ENCODE data around the gene TUBA3E.
"Not testable (repeated sequence)": the region's sequence is repeated elsewhere in the genome, so short reads cannot be mapped to it uniquely, and the experiment has no call there.

TUBA3E gene

GRCh38 chr2:130190237-130190636, 8.0 kb downstream of the TUBA3E start:
- no peak for DNase-seq

DNA sequence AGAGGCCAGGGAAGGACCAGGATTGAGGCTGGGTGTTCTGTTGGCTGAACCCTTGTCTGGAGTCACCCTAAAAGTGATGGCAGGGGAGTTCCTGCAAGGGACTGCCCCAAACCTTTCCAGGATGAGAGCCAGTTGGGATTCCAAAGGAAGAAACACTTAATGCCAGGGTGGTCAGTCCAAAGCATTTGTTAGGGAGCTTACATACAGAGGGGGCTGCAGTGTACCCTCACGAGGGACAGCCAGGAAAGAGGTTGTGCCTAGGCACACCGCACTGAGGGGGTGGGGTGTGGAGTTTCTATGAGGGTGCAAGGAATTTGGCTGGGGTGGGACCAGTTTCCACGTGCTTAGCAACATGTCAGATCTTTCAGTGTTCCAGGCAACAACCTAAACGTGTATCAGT, 9.3 kb downstream of the TUBA3E start:
- not testable (repeated sequence) for DNase-seq

DNA sequence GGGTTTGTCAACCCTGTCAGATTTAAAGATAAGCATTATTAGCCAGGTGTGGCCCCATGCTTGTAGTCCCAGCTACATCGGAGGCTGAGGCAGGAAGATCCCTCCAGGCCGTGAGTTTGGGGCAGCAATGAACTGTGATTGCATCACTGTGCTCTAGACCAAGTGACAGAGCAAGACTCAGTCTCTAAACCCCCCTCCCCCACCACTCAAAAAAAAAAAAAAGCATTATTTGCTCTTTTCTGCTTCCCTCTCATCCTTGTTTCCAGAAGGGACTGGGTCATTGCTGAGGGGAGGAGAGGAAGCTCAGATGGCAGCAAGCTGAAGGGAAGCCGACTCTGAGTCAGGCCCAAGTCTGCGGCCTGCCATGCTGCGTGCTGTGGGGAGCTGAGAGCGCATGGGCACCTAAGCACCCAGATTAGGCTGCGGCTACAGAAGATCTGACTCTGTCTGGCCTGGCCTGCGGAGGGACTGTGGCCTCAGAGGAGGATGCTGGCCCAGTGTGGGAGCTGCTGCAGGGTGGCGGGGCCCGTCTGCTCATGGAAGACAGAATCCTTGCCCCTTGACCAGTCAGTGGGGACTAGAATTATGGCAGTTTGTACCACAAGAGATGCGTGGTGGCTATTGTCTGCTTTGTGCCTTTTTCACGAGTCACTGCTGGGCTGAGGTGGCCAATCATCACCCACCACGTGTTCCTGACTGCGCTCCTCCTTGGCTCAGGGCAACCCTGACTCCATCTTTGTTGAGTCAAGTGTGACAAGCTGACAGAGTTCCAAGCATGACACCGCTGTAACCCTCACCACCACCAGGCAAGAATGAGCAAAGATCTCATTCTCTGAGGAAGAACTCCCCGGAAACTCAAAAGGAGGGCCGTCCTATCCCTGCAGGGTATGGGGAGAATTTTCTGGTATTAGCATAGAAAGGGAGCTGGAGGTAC, 10.1 kb downstream of the TUBA3E start:
- not testable (repeated sequence) for DNase-seq

- no peak for DNase-seq
Measured at GRCh38 chr2:130187268-130187667, 11.0 kb downstream of the TUBA3E start.

DNA sequence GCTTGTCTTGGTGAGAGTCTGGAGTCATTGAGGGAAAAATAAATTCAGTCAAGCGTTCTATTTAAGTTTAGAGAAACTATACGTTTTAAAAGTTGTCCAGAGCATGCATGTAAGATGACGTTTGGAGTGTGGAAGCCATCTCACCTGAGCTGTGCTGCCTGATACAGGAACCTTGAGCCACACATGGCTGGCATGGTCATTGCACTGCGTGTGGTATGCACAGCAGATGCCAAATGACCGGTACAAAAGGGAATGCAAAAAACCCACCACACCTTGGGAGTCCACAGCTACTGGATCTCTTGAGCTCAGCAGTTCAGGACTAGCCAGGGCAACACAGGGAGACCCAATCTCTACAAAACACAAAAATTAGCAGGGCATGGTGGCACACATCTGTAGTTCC, 11.8 kb downstream of the TUBA3E start:
- no peak for DNase-seq

DNA sequence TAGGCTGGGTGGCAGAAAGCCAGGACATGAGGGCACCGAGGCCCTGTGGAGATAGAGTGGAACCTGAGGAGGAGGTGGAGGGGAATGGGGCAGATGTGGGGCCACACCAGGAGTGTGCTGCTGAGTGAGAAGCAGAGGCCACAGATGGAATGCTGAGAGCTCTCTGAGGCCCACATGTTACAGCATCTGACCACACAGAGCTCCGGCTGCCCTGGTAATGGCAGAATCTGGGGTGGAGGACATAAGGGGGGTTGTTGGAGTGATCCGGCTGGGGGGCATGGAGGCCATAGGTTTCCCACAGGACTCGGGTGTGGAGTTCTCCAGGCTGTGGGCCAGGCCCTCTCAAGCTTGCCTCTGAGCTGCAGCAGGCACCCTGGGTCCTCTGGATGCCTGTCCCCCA, 12.3 kb downstream of the TUBA3E start:
- no peak for DNase-seq

DNA sequence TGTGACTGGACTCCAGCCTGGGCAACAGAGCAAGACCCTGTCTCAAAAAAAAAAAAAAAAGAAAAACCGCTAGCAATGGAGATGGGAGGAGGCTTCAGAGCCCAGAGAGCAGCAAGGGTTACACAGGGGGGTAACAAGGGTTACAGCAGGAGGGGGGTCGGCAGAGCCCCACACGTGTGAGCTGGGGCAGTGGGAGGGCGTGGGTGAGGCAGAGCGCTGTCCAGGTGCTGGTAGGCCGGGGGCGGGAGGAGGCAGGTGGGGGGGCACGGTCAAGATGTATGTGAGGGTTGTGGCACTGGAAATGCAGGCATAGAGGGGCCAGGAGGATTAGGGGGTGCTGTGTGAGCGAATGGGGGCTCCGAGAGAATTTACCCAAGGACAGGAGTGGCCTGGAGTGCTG, 12.8 kb downstream of the TUBA3E start:
- DNase-seq = no peak

- no peak for DNase-seq
Measured at GRCh38 chr2:130183512-130184373, 14.5 kb downstream of the TUBA3E start.

DNA sequence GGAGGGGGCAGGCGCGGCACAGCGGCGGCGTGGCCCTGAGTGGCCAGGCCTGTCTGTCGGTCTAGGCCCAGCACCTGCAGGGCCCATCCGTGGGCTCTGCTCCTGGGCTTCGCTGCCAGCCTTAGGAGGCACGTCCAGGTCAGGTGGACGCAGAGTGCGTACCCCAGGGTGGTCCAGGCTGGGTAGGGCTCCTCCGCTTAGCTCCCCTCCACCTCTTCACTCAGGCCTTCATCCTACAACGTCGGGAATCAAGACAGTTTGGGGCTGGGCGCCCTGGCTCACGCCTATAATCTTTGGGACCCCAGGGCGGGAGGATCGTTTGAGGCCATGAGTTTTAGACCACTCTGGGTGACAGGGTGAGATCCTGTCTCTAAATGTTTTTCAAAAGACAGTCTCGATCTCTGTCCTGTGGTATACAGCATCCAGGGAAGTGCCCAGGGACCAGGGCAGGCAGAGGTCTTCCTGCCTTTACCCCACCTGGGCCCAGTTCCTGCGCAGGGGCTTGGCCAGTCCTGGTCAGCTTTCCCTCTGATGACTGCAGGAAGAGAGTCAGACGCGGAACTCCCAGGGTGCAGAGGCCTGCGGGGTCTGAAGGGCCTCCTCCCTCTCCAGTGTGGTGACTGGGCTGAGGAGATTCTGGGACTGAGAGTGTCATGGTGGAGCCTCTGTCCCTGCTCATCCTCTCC, 15.3 kb downstream of the TUBA3E start:
- not testable (repeated sequence) for DNase-seq

- peak; percentile 93 for DNase-seq
Measured at GRCh38 chr2:130181880-130182682, 16.2 kb downstream of the TUBA3E start, which contains the start of gene MZT2B. MZT2B (plus strand) TSS chr2:130182262; CDS start chr2:130182283, 21 bp downstream.

DNA sequence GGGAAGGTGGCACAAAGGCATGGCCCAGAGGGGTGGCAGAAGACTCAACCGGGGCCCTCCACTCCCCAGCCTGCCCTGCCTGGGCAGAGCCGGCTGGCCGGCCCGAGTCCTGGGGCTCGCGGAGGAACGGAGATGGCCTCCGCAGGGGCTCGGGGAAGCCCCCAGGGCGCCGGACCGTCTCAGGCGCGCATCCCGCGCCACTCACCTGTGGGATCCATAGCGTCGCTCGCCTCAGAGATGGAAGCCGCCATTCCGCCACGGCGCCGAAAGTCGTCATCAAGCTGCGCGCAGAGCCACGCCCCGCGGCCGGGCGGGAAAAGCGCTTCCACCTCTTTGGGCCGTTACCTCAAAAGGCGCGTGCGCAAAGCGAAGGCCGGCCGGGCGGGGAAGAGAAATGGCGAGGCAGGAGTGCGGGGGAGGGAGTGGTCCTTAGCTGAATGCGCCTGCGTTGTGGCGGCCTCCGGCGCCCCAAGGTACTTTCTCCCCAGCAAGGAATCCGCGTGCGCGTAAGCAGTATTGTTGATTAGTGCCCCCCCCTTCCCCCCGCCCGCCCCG, 16.8 kb downstream of the TUBA3E start, which contains the start of gene SMPD4:
SMPD4 (minus strand) TSS at position 278 of the 555 bp plus-strand sequence. CDS start 5,010 bp downstream, outside the sequence.
- peak; percentile 98 for DNase-seq

DNA sequence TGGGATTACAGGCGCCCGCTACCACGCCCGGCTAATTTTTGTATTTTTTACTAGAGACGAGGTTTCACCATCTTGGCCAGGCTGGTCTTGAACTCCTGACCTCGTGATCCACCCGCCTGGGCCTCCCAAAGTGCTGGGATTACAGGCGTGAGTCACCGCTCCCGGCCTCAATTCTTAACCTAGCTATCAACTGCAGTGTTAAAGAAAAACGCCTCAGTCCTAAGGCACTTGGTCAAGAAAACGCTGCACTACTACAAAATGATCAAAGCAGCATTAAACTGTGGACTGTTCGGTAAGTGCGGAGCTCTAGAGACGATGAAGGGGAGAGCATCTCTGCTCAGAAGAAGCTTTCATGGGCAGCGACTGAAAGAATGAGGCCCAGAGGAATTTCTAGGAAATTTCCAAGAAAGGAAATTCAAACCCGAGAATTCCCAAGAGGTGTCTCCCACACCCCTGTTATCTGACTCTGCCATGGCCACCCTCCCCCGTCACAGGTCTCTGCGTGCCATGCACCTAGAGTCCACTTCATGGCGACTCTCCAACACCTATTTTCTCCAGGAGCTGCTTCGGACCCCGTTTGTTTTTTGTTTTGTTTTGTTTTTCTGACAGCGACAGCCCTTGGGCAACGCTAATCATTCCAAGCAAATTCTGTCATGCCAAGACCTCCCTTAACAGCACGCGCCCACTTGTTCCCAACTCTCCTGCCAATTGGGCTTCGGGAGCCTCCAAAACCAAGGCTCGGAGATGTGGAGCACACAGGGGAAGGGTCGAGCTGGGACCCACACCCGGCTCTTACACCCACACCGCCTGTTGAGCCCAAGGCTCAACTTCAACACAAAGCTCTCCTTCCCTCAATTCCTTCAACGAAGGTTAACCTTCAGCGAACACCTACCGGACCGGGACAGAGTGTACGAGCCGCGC, 17.6 kb downstream of the TUBA3E start:
- not testable (repeated sequence) for DNase-seq

DNA sequence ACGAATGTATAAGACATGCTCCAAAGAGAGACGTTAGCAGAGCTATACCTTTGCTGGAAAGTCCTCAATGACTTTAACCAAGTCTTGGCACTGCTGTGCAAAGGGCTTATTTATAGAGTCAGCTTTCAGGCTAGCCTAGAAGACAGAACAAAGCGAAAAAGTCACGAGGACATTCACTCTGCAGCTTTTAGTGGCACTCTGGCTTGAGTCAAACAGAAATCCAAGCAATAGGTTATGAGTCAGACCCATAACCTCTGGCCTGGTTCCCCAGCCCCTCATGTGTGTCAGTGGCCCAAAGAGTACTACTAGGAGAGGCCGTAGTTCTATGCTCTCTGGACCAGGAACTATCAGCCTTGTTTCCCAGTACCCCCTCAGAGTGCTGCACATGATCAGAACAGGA, 23.4 kb downstream of the TUBA3E start:
- not testable (repeated sequence) for DNase-seq

- no peak for DNase-seq
Measured at GRCh38 chr2:130169896-130170295, 28.3 kb downstream of the TUBA3E start.

DNA sequence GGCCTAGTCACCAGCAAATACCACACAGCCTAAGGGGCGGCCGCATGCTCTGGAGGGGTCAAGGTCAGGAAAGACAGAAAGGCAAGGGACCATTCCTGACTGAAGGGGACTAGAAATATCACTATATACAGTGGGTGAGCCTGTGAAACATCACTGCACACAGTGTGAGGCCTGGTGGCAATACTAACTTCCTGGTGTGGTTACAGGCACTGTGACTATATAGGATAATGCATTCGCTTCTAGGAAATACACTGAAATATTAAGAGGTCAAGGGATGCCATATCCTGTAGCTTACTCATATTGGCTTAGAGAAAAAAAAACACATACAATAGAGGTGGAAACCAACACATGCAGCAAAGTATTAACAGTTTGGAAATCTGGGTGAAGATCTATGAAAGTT, 29.1 kb downstream of the TUBA3E start:
- DNase-seq = not testable (repeated sequence)

DNA sequence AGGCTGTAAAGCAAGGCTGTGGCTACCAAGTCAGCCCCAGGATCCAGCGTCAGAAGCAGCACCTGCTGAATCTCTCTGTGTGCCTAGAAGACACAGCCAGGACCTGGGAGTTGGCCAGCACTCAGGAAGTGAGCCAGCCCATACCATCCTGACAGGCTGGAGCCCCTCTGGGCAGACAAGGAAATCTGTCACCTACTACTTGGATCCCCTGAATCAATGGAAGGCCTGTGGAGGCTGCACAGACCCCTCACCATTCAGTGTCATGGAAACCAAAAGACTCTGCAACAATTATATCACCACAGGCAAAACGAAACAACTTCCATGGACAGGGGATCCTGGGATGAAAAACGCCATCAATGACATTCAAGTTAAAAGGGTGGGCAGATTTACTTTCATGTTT, 31.6 kb downstream of the TUBA3E start:
- DNase-seq = not testable (repeated sequence)

- no peak for DNase-seq
Measured at GRCh38 chr2:130165293-130166016, 32.8 kb downstream of the TUBA3E start.

DNA sequence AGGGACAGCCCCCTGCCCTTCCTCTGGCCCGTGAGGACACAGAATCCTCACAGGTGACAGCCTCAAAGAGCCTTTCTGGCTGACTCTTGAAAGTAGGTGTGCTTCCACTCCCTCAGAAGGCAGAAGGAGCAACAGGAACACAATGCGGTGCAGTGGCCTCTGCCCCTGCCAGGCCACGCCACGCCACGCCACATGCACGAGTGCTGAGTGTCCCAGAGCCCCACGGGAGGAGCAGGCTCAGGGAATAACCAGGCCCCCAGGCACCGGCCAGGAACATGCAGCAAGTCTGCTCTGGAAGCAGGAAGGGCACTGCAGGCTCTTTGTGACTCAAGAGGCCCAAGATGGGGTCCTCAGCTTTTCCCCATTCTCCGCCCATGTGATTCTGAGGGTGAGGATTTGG, 35.3 kb downstream of the TUBA3E start:
- no peak for DNase-seq

DNA sequence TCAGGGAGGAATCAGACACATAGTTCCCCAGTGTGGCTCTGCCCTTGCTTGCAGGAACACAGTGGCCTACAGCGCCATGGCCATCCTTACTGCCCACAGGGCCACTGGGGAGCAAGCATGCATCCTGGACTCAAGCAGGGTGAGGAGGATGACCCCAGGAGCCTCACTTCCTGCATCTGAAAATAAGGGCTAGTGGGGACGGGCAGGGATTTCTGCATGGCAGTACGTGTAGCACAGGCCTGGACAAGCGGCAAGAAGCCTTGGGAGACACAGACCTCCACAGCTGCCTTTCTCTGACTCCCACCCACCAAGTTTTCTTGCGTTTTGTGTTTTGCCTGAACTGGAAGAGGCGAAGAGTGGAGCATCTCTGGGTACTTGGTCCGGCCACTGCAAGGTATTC, 35.8 kb downstream of the TUBA3E start:
- not testable (repeated sequence) for DNase-seq
